ENCODE results near the gene RS1. TPM values are rescaled to one million over a fixed set of nuclear protein-coding genes. Genes with fewer than 3 reads are reported as not detected.

The RS1 gene
- total and polyA plus RNA-seq, 2 of the 13 experiments (the other 11 are each of a cell fraction or from before 2014, with no cell fraction given), result not detected

DNA sequence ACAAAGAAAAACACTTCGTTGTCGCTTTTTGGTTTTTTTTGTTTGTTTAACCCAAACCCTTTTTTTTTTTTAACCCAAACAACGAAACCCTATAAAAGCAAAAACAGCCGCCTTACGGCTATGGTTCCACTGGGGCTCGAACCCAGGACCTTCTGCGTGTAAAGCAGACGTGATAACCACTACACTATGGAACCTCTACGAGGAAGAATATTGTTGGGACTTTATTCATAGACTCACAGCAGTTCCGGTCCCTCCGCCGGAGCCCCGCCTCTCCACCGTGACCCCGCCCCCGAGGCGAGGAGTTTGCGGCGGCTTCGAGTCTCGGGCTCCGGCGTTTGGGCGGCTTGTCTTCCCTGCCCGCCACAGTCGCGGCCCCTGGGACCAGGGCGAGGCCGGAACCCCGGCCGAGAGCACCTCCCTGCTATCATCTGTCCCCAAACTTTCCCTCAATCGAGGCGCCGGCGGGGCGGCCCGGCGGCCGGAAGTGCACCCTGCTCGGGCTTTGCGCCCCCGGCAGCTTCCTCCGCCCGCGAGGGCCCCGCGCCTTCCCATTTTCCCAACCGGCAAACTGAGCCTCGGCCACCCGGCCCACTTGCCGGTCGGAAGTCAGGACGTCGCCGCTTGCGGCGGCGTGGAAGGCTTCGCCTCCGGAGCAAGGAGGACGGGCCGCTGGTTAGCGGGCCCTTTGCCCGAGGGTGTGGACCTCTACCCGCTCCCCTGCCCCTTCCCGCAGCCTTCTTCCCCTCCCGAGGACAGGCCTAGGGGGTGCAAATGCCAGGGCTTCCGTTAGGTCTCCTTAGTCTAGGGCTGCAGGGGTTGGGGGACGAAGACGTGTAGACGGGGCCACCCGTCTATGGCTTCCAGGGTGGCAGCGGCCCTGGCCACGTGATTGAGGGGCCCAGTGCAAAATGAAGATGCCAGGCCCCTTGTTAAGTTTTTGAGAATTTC is 3.2 kb upstream of the RS1 start (continued):
- TF ChIP-seq, protein P1, sequence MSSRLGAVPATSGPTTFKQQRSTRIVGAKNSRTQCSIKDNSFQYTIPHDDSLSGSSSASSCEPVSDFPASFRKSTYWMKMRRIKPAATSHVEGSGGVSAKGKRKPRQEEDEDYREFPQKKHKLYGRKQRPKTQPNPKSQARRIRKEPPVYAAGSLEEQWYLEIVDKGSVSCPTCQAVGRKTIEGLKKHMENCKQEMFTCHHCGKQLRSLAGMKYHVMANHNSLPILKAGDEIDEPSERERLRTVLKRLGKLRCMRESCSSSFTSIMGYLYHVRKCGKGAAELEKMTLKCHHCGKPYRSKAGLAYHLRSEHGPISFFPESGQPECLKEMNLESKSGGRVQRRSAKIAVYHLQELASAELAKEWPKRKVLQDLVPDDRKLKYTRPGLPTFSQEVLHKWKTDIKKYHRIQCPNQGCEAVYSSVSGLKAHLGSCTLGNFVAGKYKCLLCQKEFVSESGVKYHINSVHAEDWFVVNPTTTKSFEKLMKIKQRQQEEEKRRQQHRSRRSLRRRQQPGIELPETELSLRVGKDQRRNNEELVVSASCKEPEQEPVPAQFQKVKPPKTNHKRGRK (CRISPR knock-in tag; IDR thresholded peaks at IDR 0.05), result no peak
- TF ChIP-seq ZNF761 (CRISPR knock-in tag; conservative IDR thresholded peaks at IDR 0.05), result no peak
- TF ChIP-seq, protein P2, sequence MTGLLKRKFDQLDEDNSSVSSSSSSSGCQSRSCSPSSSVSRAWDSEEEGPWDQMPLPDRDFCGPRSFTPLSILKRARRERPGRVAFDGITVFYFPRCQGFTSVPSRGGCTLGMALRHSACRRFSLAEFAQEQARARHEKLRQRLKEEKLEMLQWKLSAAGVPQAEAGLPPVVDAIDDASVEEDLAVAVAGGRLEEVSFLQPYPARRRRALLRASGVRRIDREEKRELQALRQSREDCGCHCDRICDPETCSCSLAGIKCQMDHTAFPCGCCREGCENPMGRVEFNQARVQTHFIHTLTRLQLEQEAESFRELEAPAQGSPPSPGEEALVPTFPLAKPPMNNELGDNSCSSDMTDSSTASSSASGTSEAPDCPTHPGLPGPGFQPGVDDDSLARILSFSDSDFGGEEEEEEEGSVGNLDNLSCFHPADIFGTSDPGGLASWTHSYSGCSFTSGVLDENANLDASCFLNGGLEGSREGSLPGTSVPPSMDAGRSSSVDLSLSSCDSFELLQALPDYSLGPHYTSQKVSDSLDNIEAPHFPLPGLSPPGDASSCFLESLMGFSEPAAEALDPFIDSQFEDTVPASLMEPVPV (CRISPR knock-in tag; IDR thresholded peaks at IDR 0.05), result no peak
- no peak for TF ChIP-seq HOXD1 (CRISPR knock-in tag; IDR thresholded peaks at IDR 0.05)
- no peak for TF ChIP-seq HMG20A (CRISPR knock-in tag; IDR thresholded peaks at IDR 0.05; ENCODE audit: borderline replicate concordance)
- TF ChIP-seq, protein P3, sequence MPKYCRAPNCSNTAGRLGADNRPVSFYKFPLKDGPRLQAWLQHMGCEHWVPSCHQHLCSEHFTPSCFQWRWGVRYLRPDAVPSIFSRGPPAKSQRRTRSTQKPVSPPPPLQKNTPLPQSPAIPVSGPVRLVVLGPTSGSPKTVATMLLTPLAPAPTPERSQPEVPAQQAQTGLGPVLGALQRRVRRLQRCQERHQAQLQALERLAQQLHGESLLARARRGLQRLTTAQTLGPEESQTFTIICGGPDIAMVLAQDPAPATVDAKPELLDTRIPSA (CRISPR knock-in tag; IDR thresholded peaks at IDR 0.05; ENCODE audit: borderline replicate concordance), result no peak
- no peak for TF ChIP-seq FIP1L1 (IDR thresholded peaks at IDR 0.05; ENCODE audit: borderline replicate concordance, insufficient read depth, low read depth, low read length)
- peak; percentile 38 for TF ChIP-seq ZEB1 (IDR thresholded peaks at IDR 0.05; ENCODE audit: insufficient replicate concordance, low read depth)
- TF ChIP-seq, protein P4, sequence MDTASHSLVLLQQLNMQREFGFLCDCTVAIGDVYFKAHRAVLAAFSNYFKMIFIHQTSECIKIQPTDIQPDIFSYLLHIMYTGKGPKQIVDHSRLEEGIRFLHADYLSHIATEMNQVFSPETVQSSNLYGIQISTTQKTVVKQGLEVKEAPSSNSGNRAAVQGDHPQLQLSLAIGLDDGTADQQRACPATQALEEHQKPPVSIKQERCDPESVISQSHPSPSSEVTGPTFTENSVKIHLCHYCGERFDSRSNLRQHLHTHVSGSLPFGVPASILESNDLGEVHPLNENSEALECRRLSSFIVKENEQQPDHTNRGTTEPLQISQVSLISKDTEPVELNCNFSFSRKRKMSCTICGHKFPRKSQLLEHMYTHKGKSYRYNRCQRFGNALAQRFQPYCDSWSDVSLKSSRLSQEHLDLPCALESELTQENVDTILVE (CRISPR knock-in tag; IDR thresholded peaks at IDR 0.05), result 0 out of 2 replicates have a peak, but pooled peaks have one; percentile 35
- TF ChIP-seq, protein P5, sequence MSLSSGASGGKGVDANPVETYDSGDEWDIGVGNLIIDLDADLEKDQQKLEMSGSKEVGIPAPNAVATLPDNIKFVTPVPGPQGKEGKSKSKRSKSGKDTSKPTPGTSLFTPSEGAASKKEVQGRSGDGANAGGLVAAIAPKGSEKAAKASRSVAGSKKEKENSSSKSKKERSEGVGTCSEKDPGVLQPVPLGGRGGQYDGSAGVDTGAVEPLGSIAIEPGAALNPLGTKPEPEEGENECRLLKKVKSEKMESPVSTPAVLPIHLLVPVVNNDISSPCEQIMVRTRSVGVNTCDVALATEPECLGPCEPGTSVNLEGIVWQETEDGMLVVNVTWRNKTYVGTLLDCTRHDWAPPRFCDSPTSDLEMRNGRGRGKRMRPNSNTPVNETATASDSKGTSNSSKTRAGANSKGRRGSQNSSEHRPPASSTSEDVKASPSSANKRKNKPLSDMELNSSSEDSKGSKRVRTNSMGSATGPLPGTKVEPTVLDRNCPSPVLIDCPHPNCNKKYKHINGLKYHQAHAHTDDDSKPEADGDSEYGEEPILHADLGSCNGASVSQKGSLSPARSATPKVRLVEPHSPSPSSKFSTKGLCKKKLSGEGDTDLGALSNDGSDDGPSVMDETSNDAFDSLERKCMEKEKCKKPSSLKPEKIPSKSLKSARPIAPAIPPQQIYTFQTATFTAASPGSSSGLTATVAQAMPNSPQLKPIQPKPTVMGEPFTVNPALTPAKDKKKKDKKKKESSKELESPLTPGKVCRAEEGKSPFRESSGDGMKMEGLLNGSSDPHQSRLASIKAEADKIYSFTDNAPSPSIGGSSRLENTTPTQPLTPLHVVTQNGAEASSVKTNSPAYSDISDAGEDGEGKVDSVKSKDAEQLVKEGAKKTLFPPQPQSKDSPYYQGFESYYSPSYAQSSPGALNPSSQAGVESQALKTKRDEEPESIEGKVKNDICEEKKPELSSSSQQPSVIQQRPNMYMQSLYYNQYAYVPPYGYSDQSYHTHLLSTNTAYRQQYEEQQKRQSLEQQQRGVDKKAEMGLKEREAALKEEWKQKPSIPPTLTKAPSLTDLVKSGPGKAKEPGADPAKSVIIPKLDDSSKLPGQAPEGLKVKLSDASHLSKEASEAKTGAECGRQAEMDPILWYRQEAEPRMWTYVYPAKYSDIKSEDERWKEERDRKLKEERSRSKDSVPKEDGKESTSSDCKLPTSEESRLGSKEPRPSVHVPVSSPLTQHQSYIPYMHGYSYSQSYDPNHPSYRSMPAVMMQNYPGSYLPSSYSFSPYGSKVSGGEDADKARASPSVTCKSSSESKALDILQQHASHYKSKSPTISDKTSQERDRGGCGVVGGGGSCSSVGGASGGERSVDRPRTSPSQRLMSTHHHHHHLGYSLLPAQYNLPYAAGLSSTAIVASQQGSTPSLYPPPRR (CRISPR knock-in tag; IDR thresholded peaks at IDR 0.05; ENCODE audit: borderline replicate concordance), result no peak
- TF ChIP-seq ZNF720 (CRISPR knock-in tag; IDR thresholded peaks at IDR 0.05), result no peak
- TF ChIP-seq ZNF205 (CRISPR knock-in tag; IDR thresholded peaks at IDR 0.05), result no peak
- TF ChIP-seq ZNF329 (CRISPR knock-in tag; IDR thresholded peaks at IDR 0.05; ENCODE audit: low read depth), result no peak
- no peak for TF ChIP-seq ZNF138 (CRISPR knock-in tag; IDR thresholded peaks at IDR 0.05; ENCODE audit: low read depth)
- no peak for TF ChIP-seq ZNF83 (CRISPR knock-in tag; IDR thresholded peaks at IDR 0.05; ENCODE audit: borderline replicate concordance)
- no peak for TF ChIP-seq FOXO1 (CRISPR knock-in tag; IDR thresholded peaks at IDR 0.05)
- no peak for TF ChIP-seq ZNF296 (CRISPR knock-in tag; conservative IDR thresholded peaks at IDR 0.05)
- TF ChIP-seq ZNF883 (CRISPR knock-in tag; IDR thresholded peaks at IDR 0.05; ENCODE audit: not compliant biosample characterization), result no peak
